Transverse colon (tissue), 3 donors: ENCODE data around the gene CDKN1A.

Source experiments
- EP300 ChIP-seq: sonication (generic); formaldehyde crosslinking; IDR thresholded peaks from one replicate; pipeline ENCODE4 v1.6.1; 2017; ENCODE audit warnings: antibody characterized with exemption, low read depth
- TF ChIP-seq, protein P1 (sequence below), 5 experiments: fragments of 200-600 bp in 3 of 5; fragments of 450-650 bp in 2 of 5; sonication (generic) in 3 of 5; IDR thresholded peaks; 1 replicate in 2 of 5; 2 replicates in 3 of 5; pipeline ENCODE4 v1.5.1; 2016 to 2017; ENCODE audit warnings: antibody characterized with exemption in 5 of 5, inconsistent platforms in 3 of 5, mild to moderate bottlenecking in 2 of 5, moderate library complexity in 1 of 5

DNA sequence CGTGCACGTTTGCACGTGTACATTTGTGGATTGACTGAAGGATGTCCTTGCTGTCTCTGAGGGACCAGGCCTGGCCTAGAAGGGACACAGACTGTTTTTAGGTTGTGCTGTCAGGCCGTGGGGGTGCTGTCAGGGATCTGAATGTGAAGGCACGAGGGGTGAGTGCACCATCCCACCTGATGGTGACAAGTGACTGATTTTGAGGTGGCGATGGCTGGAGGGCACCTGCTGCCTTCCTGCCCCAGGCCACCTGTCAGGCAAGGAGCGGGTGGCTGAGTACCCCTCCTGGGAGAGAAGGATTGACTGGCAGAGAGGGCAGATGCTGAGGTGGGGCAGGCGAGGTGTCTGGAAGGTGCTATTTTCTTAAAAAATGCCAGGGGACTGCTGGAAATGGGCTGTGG lies 20.4 kb downstream of the CDKN1A start:
- TF ChIP-seq, protein P1, sequence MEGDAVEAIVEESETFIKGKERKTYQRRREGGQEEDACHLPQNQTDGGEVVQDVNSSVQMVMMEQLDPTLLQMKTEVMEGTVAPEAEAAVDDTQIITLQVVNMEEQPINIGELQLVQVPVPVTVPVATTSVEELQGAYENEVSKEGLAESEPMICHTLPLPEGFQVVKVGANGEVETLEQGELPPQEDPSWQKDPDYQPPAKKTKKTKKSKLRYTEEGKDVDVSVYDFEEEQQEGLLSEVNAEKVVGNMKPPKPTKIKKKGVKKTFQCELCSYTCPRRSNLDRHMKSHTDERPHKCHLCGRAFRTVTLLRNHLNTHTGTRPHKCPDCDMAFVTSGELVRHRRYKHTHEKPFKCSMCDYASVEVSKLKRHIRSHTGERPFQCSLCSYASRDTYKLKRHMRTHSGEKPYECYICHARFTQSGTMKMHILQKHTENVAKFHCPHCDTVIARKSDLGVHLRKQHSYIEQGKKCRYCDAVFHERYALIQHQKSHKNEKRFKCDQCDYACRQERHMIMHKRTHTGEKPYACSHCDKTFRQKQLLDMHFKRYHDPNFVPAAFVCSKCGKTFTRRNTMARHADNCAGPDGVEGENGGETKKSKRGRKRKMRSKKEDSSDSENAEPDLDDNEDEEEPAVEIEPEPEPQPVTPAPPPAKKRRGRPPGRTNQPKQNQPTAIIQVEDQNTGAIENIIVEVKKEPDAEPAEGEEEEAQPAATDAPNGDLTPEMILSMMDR (IDR thresholded peaks at IDR 0.05), result no peak
- TF ChIP-seq EP300, result no peak
